Esophagus squamous epithelium (tissue), 4 donors: ENCODE measurements around the gene TMEM198.

Experiments
- CTCF ChIP-seq, 6 experiments: fragments of 450-650 bp in 4 of 6; fragments of 200-600 bp in 2 of 6; sonication (generic) in 2 of 6; IDR thresholded peaks; one replicate each; pipeline ENCODE4 v1.5.1; 2016 to 2019; ENCODE audit warnings: antibody characterized with exemption in 6 of 6, mild to moderate bottlenecking in 4 of 6, moderate library complexity in 4 of 6
- POLR2A ChIP-seq, 4 donors: fragments of 450-650 bp; IDR thresholded peaks; one replicate each; pipeline ENCODE4 v1.6.1; 2017; ENCODE audit warnings: antibody characterized with exemption in 4 of 4, mild to moderate bottlenecking in 4 of 4, moderate library complexity in 3 of 4

- TF ChIP-seq CTCF (IDR thresholded peaks at IDR 0.05) (no peak), POLR2A (IDR thresholded peaks at IDR 0.05) (no peak)
These were observed 42.0 kb upstream of the TMEM198 start for GRCh38 chr2:219501849-219502248.
